Lower leg skin (tissue), 3 donors: ENCODE data around the gene KRT6B.

ENCODE experiments used
- POLR2A ChIP-seq, 2 donors: fragments of 450-650 bp; IDR thresholded peaks; one replicate each; pipeline ENCODE4 v1.6.1; 2016 to 2017; ENCODE audit warnings: antibody characterized with exemption in 2 of 2, mild to moderate bottlenecking in 1 of 2, moderate library complexity in 1 of 2
- TF ChIP-seq, protein P1 (sequence below), 3 donors: fragments of 450-650 bp; IDR thresholded peaks; one replicate each; pipeline ENCODE4 v1.5.1; 2016; ENCODE audit warnings: antibody characterized with exemption in 3 of 3, mild to moderate bottlenecking in 3 of 3, moderate library complexity in 2 of 3

DNA sequence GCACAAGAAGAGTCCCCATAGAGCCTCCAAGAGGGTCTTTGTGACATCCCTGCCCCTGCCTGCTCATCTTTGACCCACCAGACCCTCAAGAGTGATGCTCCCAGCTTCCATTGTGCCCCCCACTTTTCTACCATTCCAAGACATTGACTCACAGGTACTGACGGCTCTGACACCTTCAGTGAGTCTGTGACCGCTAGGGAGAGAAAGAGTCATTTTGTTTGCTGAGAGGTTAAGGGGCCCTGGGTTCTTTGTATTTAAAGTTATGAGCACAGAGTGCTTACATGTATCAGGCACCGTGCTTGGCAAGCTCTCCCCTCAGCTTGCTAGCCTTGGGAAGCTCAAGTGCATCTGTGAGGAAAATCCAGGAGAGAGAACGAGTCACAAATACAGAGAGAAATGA lies 38.7 kb downstream of the KRT6B start:
- TF ChIP-seq, protein P1, sequence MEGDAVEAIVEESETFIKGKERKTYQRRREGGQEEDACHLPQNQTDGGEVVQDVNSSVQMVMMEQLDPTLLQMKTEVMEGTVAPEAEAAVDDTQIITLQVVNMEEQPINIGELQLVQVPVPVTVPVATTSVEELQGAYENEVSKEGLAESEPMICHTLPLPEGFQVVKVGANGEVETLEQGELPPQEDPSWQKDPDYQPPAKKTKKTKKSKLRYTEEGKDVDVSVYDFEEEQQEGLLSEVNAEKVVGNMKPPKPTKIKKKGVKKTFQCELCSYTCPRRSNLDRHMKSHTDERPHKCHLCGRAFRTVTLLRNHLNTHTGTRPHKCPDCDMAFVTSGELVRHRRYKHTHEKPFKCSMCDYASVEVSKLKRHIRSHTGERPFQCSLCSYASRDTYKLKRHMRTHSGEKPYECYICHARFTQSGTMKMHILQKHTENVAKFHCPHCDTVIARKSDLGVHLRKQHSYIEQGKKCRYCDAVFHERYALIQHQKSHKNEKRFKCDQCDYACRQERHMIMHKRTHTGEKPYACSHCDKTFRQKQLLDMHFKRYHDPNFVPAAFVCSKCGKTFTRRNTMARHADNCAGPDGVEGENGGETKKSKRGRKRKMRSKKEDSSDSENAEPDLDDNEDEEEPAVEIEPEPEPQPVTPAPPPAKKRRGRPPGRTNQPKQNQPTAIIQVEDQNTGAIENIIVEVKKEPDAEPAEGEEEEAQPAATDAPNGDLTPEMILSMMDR (IDR thresholded peaks at IDR 0.05): no peak
- no peak for TF ChIP-seq POLR2A (IDR thresholded peaks at IDR 0.05)
